GM12891 (cell line): Measurements from ENCODE around the gene MECR.

Experiments used
- POLR2A ChIP-seq: IDR thresholded peaks from 2 replicates; pipeline ENCODE4 v1.6.1; 2011; ENCODE audit warnings: low read depth, low read length, control low read depth
- POLR2AphosphoS5 ChIP-seq: IDR thresholded peaks from 2 replicates; pipeline ENCODE4 v1.6.1; 2011; ENCODE audit warnings: low read depth, low read length, control low read depth
- SPI1 ChIP-seq: IDR thresholded peaks from 2 replicates; pipeline ENCODE4 v1.6.1; 2011; ENCODE audit warnings: low read depth, low read length, control low read depth
- TAF1 ChIP-seq: IDR thresholded peaks from 2 replicates; pipeline ENCODE4 v1.6.1; 2011; ENCODE audit warnings: low read depth, low read length, control low read depth

DNA sequence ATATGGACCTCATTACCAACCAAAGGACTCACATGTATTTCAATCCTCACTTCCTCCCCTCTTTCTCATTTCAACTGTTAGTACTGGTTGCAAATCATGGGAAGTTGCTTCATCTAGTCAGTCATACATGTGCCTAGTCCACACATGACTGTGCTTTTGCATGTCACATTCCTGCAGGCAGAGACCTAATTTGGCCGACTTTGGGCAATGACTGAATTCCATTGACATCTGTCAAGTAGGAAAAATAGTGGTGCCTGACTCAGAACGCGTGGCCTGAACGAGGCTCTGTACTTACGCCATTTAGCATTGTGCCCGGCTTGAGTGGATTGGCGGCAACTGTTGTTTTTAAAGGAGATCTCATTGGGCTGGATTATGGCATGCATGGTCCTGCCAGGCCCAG is 23.6 kb upstream of the MECR start:
- TF ChIP-seq POLR2AphosphoS5 (no peak), TAF1 (no peak), POLR2A (no peak), SPI1 (no peak)
